Fibroblast of lung (primary cell): ENCODE results near the gene NEURL2. TPM values are rescaled to one million over a fixed set of nuclear protein-coding genes. Genes with fewer than 3 reads are reported as not detected.
"Not testable (repeated sequence)": the region's sequence is repeated elsewhere in the genome, so short reads cannot be mapped to it uniquely, and the experiment has no call there.

Experiments used
- DNase-seq, 2 donors: peaks; one replicate each; pipeline versions ENCODE4 v3.0.0 to v3.0.0-alpha.2; 2010; ENCODE audit warnings: low read depth in 2 of 2
- H2AFZ ChIP-seq: 2 replicates; pipeline ENCODE4 v1.5.1; 2012; ENCODE audit warnings: low read length, control low read depth, inconsistent platforms
- H3K27ac ChIP-seq: 2 replicates; pipeline ENCODE4 v1.5.1; 2011; ENCODE audit warnings: low read length, control low read depth; ENCODE audit not compliant: insufficient read depth
- H3K27me3 ChIP-seq: 2 replicates; pipeline ENCODE4 v1.5.1; 2011; ENCODE audit warnings: mild to moderate bottlenecking, low read length; ENCODE audit not compliant: control insufficient read depth, insufficient read depth
- H3K36me3 ChIP-seq: 2 replicates; pipeline ENCODE4 v1.5.1; 2011; ENCODE audit warnings: low read length; ENCODE audit not compliant: control insufficient read depth, insufficient read depth
- H3K4me1 ChIP-seq: 2 replicates; pipeline ENCODE4 v1.5.1; 2011; ENCODE audit warnings: low read length; ENCODE audit not compliant: control insufficient read depth, insufficient read depth; ENCODE audit errors: extremely low read depth
- H3K4me2 ChIP-seq: 2 replicates; pipeline ENCODE4 v1.5.1; 2011; ENCODE audit warnings: low read length, control low read depth; ENCODE audit not compliant: insufficient read depth; ENCODE audit errors: extremely low read depth
- H3K4me3 ChIP-seq, 4 experiments: fragments of 200-600 bp in 1 of 4; sonication (generic) in 1 of 4; replicated peaks in 1 of 4; 2 replicates each; pipeline ENCODE4 v1.5.1; 2011 to 2016; ENCODE audit warnings: low read length in 4 of 4, low read depth in 3 of 4, mild to moderate bottlenecking in 3 of 4, control low read depth in 2 of 4, inconsistent platforms in 1 of 4, mixed read lengths in 1 of 4; ENCODE audit not compliant: insufficient read depth in 1 of 4; ENCODE audit errors: control extremely low read depth in 1 of 4
- H3K79me2 ChIP-seq: 2 replicates; pipeline ENCODE4 v1.5.1; 2012; ENCODE audit warnings: mild to moderate bottlenecking, low read length, inconsistent platforms; ENCODE audit not compliant: control insufficient read depth, insufficient read depth
- H3K9ac ChIP-seq: 2 replicates; pipeline ENCODE4 v1.5.1; 2011; ENCODE audit warnings: mild to moderate bottlenecking, low read length, control low read depth; ENCODE audit not compliant: insufficient read depth
- H3K9me3 ChIP-seq: 2 replicates; pipeline ENCODE4 v1.5.1; 2012; ENCODE audit warnings: low read depth, low read length; ENCODE audit not compliant: control insufficient read depth, insufficient read depth
- H4K20me1 ChIP-seq: 2 replicates; pipeline ENCODE4 v1.5.1; 2011; ENCODE audit warnings: low read length; ENCODE audit not compliant: control insufficient read depth, insufficient read depth; ENCODE audit errors: extremely low read depth
- EZH2 ChIP-seq: IDR thresholded peaks from 2 replicates; pipeline ENCODE4 v1.5.1; 2012; ENCODE audit warnings: low read length, control low read depth, mild to moderate bottlenecking; ENCODE audit errors: missing control alignments
- polyA plus RNA-seq, 2 donors: library from polyadenylated mRNA; depleted of rRNA in 1 of 2; stranded (reverse) in 1 of 2; unstranded in 1 of 2; fragments of >200 nt; gene quantifications; 2 replicates each; pipeline ENCODE4 v1.2.1, GENCODE V29; 2011 to 2012; ENCODE audit warnings: missing spikeins in 1 of 2
- total RNA-seq: library from RNA; depleted of rRNA; stranded (reverse); fragments of >200 nt; gene quantifications from 2 replicates; pipeline ENCODE4 v1.2.1, GENCODE V29; 2014
- TF ChIP-seq, protein P1 (sequence below), 2 donors: IDR thresholded peaks in 1 of 2; conservative IDR thresholded peaks in 1 of 2; 1 replicate in 1 of 2; 2 replicates in 1 of 2; pipeline ENCODE4 v1.5.1; 2011 to 2012; ENCODE audit warnings: low read length in 2 of 2, control low read depth in 1 of 2, inconsistent platforms in 1 of 2, low read depth in 1 of 2, mild to moderate bottlenecking in 1 of 2

The NEURL2 gene
- total and polyA plus RNA-seq, 2 donors (not counting 1 experiment from before 2014, with no cell fraction given) = 0.77 to 7.1 TPM

DNA sequence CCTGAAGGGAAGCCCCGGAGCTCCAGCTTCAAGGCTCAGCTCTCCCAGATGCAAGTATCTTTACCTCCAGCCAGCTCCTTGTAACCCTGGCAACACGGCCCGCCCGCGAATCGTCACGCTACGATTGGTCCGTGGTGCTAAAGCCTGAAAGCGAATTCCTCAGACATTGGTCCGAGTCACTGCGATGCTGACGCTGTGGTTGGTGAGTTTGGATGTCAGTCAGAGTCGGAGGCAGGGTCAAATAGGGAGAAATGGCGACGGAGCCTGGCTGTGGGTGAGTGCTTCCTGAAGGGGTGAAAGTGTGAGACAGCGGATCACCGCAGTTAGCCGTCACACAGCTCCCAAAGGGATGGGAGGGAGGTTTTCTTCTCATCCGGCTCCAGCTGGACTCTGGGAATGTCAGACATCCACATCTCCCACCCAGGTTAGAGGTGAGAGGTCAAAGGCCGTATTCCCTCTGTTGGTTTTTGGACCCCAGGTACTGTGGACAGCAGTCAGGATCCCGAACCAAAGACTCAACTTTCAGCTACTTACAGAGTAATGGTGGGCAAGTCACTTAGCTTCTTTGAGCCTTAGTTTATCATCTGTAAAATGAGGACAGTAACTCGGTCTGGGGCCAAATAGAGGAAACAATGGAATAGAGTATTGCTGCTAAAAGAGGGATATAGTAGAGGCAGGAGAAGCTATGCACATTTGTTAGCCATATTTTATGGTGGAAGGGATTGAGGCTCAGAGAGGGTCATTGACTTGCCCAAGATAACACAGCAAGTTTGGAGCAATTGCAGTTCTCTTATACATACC is 9.8 kb downstream of the NEURL2 start, which contains the start of gene ZSWIM1:
Gene ZSWIM1 (plus strand): TSS at position 240 of the 801 bp plus-strand sequence. CDS start 1,366 bp downstream, outside the sequence.
- peak within 1 kb of the TSS; percentile 83 to 98 (median 90) for H3K4me3 ChIP-seq
- H3K4me2 ChIP-seq = peak within 1 kb of the TSS; percentile 100
- no peaks in the 10 kb centered on the region for H3K27me3 ChIP-seq
- H3K9me3 ChIP-seq = no peaks in the 10 kb centered on the region
- peaks cover 11% of the 10 kb centered on the region for H3K79me2 ChIP-seq
- peaks cover 17% of the 10 kb centered on the region for H3K36me3 ChIP-seq
- peak within 1 kb of the TSS; percentile 93 for H2AFZ ChIP-seq
- TF ChIP-seq, protein P1, sequence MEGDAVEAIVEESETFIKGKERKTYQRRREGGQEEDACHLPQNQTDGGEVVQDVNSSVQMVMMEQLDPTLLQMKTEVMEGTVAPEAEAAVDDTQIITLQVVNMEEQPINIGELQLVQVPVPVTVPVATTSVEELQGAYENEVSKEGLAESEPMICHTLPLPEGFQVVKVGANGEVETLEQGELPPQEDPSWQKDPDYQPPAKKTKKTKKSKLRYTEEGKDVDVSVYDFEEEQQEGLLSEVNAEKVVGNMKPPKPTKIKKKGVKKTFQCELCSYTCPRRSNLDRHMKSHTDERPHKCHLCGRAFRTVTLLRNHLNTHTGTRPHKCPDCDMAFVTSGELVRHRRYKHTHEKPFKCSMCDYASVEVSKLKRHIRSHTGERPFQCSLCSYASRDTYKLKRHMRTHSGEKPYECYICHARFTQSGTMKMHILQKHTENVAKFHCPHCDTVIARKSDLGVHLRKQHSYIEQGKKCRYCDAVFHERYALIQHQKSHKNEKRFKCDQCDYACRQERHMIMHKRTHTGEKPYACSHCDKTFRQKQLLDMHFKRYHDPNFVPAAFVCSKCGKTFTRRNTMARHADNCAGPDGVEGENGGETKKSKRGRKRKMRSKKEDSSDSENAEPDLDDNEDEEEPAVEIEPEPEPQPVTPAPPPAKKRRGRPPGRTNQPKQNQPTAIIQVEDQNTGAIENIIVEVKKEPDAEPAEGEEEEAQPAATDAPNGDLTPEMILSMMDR (conservative IDR thresholded peaks at IDR 0.05 in 1 of 2, IDR thresholded peaks at IDR 0.05 in 1 of 2; ENCODE audit: low read depth in 1 of 2, low read length in 2 of 2) = no peak
- no peak for TF ChIP-seq EZH2
- peaks cover 2% of the 10 kb centered on the region for H3K4me1 ChIP-seq
- peak within 1 kb of the TSS; percentile 95 for H3K27ac ChIP-seq
- H3K9ac ChIP-seq = peak within 1 kb of the TSS; percentile 83
- peak; percentile 98 to 99 for DNase-seq
- no peaks in the 10 kb centered on the region for H4K20me1 ChIP-seq

DNA sequence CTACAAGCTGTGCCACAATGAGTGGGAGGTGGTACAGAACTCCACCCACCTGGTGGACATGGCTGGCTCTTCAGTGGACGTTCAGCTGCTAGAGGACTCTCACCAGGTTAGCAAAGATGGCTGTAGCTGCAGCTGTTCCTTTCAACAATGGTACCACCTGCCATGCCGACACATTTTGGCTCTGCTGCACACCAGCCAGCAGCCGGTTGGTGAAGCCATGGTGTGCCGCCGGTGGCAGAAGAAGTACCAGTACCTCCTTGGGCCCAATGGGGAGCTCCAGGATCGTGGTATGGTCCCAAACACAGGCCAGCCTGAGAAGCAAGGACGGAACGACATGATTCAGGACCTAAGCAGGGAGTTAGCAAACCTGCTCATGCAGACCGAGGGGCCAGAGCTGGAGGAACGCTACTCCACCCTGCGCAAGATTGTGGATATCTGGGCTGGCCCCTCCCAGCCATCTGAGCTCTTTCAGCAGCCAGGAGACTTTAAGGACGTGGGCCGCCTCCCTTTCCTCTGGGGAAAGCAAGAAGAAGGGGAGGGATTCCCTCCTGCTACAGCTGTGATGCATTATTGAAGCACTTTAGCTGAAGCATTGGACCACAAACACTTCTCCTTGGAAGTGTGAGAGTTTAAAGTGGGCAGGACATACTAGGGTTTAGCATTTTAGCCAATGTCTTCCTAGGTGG is 12.8 kb downstream of the NEURL2 start:
- Histone ChIP-seq H2AFZ (no peak overlapping the region), H3K9me3 (no peaks in the 10 kb centered on the region), H3K4me2 (no peak overlapping the region), H4K20me1 (no peaks in the 10 kb centered on the region), H3K79me2 (peaks cover 6% of the 10 kb centered on the region), H3K27ac (no peak overlapping the region), H3K4me3 (no peak overlapping the region), H3K36me3 (peaks cover 8% of the 10 kb centered on the region), H3K27me3 (no peaks in the 10 kb centered on the region), H3K4me1 (peaks cover 2% of the 10 kb centered on the region), H3K9ac (no peak overlapping the region)
- TF ChIP-seq EZH2 = no peak
- TF ChIP-seq, protein P1 (conservative IDR thresholded peaks at IDR 0.05 in 1 of 2, IDR thresholded peaks at IDR 0.05 in 1 of 2; ENCODE audit: low read depth in 1 of 2, low read length in 2 of 2) = no peak
- DNase-seq = no peak

DNA sequence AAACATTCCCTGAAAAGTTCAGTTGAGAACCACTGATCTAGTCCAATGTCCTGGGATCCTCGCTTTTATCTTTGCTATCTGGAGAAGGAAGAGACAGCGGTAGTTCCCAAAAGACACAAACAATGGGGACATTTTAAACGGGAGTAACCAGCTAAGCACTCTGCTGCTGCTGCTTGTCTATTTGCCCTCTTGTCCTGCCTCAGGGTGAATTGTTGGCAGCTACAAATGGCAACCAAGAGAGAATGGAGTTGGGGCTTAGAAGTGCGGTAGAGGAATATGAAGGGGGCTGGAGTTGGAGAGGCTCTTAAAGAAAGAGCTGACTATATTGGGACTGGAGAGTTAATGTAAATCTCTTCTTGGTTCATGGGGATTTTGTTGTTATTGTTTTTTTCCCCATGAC is 16.4 kb downstream of the NEURL2 start:
- peaks cover 5% of the 10 kb centered on the region for H3K36me3 ChIP-seq
- TF ChIP-seq EZH2 = no peak
- TF ChIP-seq, protein P1 (conservative IDR thresholded peaks at IDR 0.05 in 1 of 2, IDR thresholded peaks at IDR 0.05 in 1 of 2; ENCODE audit: low read depth in 1 of 2, low read length in 2 of 2) = no peak
- H4K20me1 ChIP-seq = no peaks in the 10 kb centered on the region
- H3K4me2 ChIP-seq = no peak overlapping the region
- no peaks in the 10 kb centered on the region for H3K27me3 ChIP-seq
- no peaks in the 10 kb centered on the region for H3K79me2 ChIP-seq
- no peak overlapping the region for H2AFZ ChIP-seq
- H3K9me3 ChIP-seq = no peaks in the 10 kb centered on the region
- H3K4me1 ChIP-seq = peaks cover 2% of the 10 kb centered on the region
- H3K27ac ChIP-seq = no peak overlapping the region
- no peak for DNase-seq
- no peak overlapping the region for H3K4me3 ChIP-seq
- H3K9ac ChIP-seq = no peak overlapping the region

GRCh38 chr20:45874104-45874481 is 16.9 kb downstream of the NEURL2 start:
- not testable (repeated sequence) for DNase-seq, H3K36me3 ChIP-seq, H3K4me1 ChIP-seq, H2AFZ ChIP-seq, H3K9me3 ChIP-seq, H3K4me3 ChIP-seq, H3K9ac ChIP-seq, H3K27me3 ChIP-seq, H3K27ac ChIP-seq, H4K20me1 ChIP-seq, H3K79me2 ChIP-seq
- peak overlapping the region; percentile 8 for H3K4me2 ChIP-seq
